ENCODE data around the gene TRMO.

- TF ChIP-seq, protein P1, sequence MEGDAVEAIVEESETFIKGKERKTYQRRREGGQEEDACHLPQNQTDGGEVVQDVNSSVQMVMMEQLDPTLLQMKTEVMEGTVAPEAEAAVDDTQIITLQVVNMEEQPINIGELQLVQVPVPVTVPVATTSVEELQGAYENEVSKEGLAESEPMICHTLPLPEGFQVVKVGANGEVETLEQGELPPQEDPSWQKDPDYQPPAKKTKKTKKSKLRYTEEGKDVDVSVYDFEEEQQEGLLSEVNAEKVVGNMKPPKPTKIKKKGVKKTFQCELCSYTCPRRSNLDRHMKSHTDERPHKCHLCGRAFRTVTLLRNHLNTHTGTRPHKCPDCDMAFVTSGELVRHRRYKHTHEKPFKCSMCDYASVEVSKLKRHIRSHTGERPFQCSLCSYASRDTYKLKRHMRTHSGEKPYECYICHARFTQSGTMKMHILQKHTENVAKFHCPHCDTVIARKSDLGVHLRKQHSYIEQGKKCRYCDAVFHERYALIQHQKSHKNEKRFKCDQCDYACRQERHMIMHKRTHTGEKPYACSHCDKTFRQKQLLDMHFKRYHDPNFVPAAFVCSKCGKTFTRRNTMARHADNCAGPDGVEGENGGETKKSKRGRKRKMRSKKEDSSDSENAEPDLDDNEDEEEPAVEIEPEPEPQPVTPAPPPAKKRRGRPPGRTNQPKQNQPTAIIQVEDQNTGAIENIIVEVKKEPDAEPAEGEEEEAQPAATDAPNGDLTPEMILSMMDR (IDR thresholded peaks at IDR 0.05) = no peak
- no peak for TF ChIP-seq POLR2AphosphoS5 (IDR thresholded peaks at IDR 0.05)
These were observed 17.9 kb upstream of the TRMO start for GRCh38 chr9:97940233-97940632.

All from breast epithelium (tissue), 3 donors.